Retinal pigment epithelial cell (primary cell): ENCODE measurements around the gene ACTR6.

Experiments used
- DNase-seq: peaks from one replicate; pipeline ENCODE4 v3.0.0-alpha.2; 2010; ENCODE audit warnings: low read depth
- H3K4me3 ChIP-seq: 2 replicates; pipeline ENCODE4 v1.5.1; 2011; ENCODE audit warnings: mild to moderate bottlenecking, low read length, control low read depth, moderate library complexity
- TF ChIP-seq, protein P1 (sequence below): conservative IDR thresholded peaks from 2 replicates; pipeline ENCODE4 v1.5.1; 2011; ENCODE audit warnings: low read depth, low read length, control low read depth, inconsistent platforms

The ACTR6 gene

GRCh38 chr12:100200463-100201181, at the start of gene ACTR6:
Gene ACTR6 (plus strand): TSS chr12:100200815. CDS start chr12:100200852, 37 bp downstream.
- TF ChIP-seq, protein P1, sequence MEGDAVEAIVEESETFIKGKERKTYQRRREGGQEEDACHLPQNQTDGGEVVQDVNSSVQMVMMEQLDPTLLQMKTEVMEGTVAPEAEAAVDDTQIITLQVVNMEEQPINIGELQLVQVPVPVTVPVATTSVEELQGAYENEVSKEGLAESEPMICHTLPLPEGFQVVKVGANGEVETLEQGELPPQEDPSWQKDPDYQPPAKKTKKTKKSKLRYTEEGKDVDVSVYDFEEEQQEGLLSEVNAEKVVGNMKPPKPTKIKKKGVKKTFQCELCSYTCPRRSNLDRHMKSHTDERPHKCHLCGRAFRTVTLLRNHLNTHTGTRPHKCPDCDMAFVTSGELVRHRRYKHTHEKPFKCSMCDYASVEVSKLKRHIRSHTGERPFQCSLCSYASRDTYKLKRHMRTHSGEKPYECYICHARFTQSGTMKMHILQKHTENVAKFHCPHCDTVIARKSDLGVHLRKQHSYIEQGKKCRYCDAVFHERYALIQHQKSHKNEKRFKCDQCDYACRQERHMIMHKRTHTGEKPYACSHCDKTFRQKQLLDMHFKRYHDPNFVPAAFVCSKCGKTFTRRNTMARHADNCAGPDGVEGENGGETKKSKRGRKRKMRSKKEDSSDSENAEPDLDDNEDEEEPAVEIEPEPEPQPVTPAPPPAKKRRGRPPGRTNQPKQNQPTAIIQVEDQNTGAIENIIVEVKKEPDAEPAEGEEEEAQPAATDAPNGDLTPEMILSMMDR = no peak
- DNase-seq = peak; percentile 85
- H3K4me3 ChIP-seq = peak within 1 kb of the TSS; percentile 98

- H3K4me3 ChIP-seq = no peak overlapping the region
- DNase-seq = no peak
- TF ChIP-seq, protein P1 = no peak
Measured at GRCh38 chr12:100151769-100152168, 48.8 kb upstream of the ACTR6 start.

GRCh38 chr12:100153131-100153530, 47.5 kb upstream of the ACTR6 start:
- no peak overlapping the region for H3K4me3 ChIP-seq
- TF ChIP-seq, protein P1 = no peak
- DNase-seq = no peak

DNA sequence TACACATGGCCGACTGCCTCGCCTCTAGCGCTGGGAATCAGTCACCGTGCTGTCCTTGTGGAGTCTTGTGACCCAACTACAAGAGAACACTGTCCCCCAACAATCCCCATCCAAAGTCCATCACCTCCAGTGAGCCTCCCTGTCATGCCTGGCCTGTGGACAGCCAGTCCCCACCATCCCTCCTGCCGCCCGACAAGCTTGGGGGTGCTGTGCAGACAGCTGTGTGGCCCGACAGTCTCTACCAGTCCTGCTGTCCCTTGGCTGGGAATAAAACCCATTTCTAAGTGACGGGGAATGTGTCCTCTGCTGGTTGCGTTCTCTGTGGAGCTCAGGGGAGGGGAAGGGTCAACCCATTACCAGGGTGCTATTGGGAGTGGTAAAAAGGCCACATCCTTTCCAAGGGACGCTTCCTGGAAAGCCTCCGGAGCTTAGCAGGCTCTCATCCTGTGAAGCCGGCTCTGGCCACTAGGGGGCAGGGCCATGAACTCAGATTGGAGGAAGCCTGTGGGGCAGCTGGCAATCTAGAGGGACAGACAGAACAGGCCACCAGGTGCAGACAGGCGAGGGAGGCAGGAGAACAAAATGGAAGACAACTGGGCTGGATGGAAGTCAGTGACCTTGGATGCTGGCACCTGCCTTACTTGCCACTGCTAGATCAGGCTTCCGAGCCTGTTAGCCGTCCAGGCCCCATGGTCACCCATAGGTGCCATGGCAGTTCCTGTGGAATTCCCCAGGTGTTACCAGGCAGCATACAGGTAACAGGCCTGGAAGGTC, 46.0 kb upstream of the ACTR6 start:
- no peak for DNase-seq
- TF ChIP-seq, protein P1 = peak; percentile 92
- H3K4me3 ChIP-seq = no peak overlapping the region

GRCh38 chr12:100156731-100157426, 43.7 kb upstream of the ACTR6 start:
- no peak for DNase-seq
- TF ChIP-seq, protein P1 = no peak
- H3K4me3 ChIP-seq = no peak overlapping the region

DNA sequence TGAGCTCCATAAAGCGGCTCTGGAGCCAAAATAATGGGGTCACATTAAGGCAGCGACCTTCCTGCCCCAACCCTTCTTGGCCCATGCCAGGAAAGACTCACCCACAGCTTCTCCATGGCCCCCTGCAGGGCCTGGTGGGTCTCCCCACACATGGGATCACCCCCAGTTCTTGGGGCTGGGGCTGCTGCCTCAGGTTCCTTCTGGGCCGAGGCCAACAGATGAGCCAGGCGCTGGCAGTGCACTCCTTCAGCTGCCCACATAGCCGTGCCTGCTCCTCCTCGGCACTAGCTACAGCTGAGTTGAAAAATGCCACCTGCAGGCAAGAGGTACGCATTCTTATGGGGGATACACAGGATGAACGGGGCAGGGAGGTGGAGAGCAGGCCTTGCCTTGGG, 43.2 kb upstream of the ACTR6 start:
- H3K4me3 ChIP-seq = no peak overlapping the region
- no peak for DNase-seq
- TF ChIP-seq, protein P1 = no peak
